K562 (cell line): ENCODE measurements around the gene AGPAT2. TPM values are rescaled to one million over a fixed set of nuclear protein-coding genes. Genes with fewer than 3 reads are reported as not detected.

Experiments
- ATF4 ChIP-seq: fragments of 450-650 bp; formaldehyde crosslinking; IDR thresholded peaks from 2 replicates; pipeline ENCODE4 v1.4.0; 2022; ENCODE audit warnings: mild to moderate bottlenecking, moderate library complexity
- CBFA2T3 ChIP-seq: fragments of 450-650 bp; IDR thresholded peaks from 2 replicates; pipeline ENCODE4 v1.6.1; 2017
- CEBPB ChIP-seq: fragments of 450-650 bp; IDR thresholded peaks from 2 replicates; pipeline ENCODE4 v1.6.1; 2016; ENCODE audit warnings: missing genetic modification characterization, missing compliant biosample characterization
- CREBBP ChIP-seq: IDR thresholded peaks from one replicate; pipeline ENCODE4 v1.6.1; 2012; ENCODE audit warnings: low read depth, mild to moderate bottlenecking, control low read depth, inconsistent platforms, low read length
- DMBX1 ChIP-seq: fragments of 250-450 bp; sonication (Bioruptor Pico); IDR thresholded peaks from 2 replicates; pipeline ENCODE4 v1.8.0; 2022; ENCODE audit warnings: inconsistent platforms, mild to moderate bottlenecking, moderate library complexity, borderline replicate concordance
- EHMT2 ChIP-seq: fragments of 450-650 bp; IDR thresholded peaks from 2 replicates; pipeline ENCODE4 v1.6.1; 2018; ENCODE audit warnings: antibody characterized with exemption
- EWSR1 ChIP-seq: fragments of 450-650 bp; IDR thresholded peaks from 2 replicates; pipeline ENCODE4 v1.6.1; 2018; ENCODE audit warnings: borderline replicate concordance, mild to moderate bottlenecking, low read depth, moderate library complexity; ENCODE audit not compliant: partially characterized antibody
- GATA2 ChIP-seq: sonication (generic); formaldehyde crosslinking; IDR thresholded peaks from 2 replicates; pipeline ENCODE4 v1.4.0; 2020; ENCODE audit warnings: mild to moderate bottlenecking, missing genetic modification reagents
- GTF2A2 ChIP-seq: IDR thresholded peaks from 2 replicates; pipeline ENCODE4 v1.6.1; 2016; ENCODE audit warnings: mild to moderate bottlenecking, missing genetic modification characterization, missing compliant biosample characterization
- HDGF ChIP-seq: fragments of 450-650 bp; IDR thresholded peaks from 2 replicates; pipeline ENCODE4 v1.6.1; 2016
- HINFP ChIP-seq: fragments of 450-650 bp; conservative IDR thresholded peaks from 2 replicates; pipeline ENCODE4 v1.6.1; 2016; ENCODE audit warnings: missing genetic modification characterization, low read depth, mild to moderate bottlenecking, control low read depth, missing compliant biosample characterization
- MTA1 ChIP-seq: fragments of 450-650 bp; IDR thresholded peaks from 2 replicates; pipeline ENCODE4 v1.6.1; 2017; ENCODE audit warnings: borderline replicate concordance
- MYNN ChIP-seq, 2 experiments: sonication (generic); formaldehyde crosslinking in 1 of 2; IDR thresholded peaks; 2 replicates each; pipeline versions ENCODE4 v1.5.0 to v1.6.1; 2016 to 2020; ENCODE audit warnings: antibody characterized with exemption in 1 of 2, missing genetic modification reagents in 1 of 2
- NFIC ChIP-seq: fragments of 450-650 bp; IDR thresholded peaks from 2 replicates; pipeline ENCODE4 v1.6.1; 2017; ENCODE audit warnings: mild to moderate bottlenecking, inconsistent platforms
- NFXL1 ChIP-seq: fragments of 450-650 bp; formaldehyde crosslinking; IDR thresholded peaks from 2 replicates; pipeline ENCODE4 v1.4.0; 2021; ENCODE audit warnings: mild to moderate bottlenecking
- NR4A1 ChIP-seq, 2 experiments: fragments of 250-450 bp in 1 of 2; fragments of 450-650 bp in 1 of 2; sonication (Bioruptor Pico) in 1 of 2; IDR thresholded peaks; 2 replicates each; pipeline versions ENCODE4 v1.4.0 to v1.6.1; 2016 to 2020; ENCODE audit warnings: mild to moderate bottlenecking in 2 of 2, missing compliant biosample characterization in 1 of 2, missing genetic modification characterization in 1 of 2, moderate library complexity in 1 of 2
- NUFIP1 ChIP-seq: fragments of 450-650 bp; IDR thresholded peaks from 2 replicates; pipeline ENCODE4 v1.6.1; 2018; ENCODE audit not compliant: partially characterized antibody
- POLR2AphosphoS2 ChIP-seq: IDR thresholded peaks from 2 replicates; pipeline ENCODE4 v1.6.1; 2012; ENCODE audit warnings: low read length, improper control_type of control experiment
- RBM34 ChIP-seq: fragments of 200-400 bp; formaldehyde crosslinking; IDR thresholded peaks from 2 replicates; pipeline ENCODE4 v1.6.1; 2018; ENCODE audit warnings: low read length, borderline replicate concordance; ENCODE audit not compliant: insufficient read depth
- SNRNP70 ChIP-seq: fragments of 200-400 bp; formaldehyde crosslinking; optimal IDR thresholded peaks from 2 replicates; pipeline ENCODE3; 2017; ENCODE audit warnings: low read depth, low read length
- TAF1 ChIP-seq: IDR thresholded peaks from 2 replicates; pipeline ENCODE4 v1.6.1; 2011; ENCODE audit warnings: mild to moderate bottlenecking, low read length, moderate library complexity; ENCODE audit not compliant: insufficient read depth, control insufficient read depth, severe bottlenecking; ENCODE audit errors: extremely low read depth
- TAF7 ChIP-seq: fragments of 450-650 bp; IDR thresholded peaks from 2 replicates; pipeline ENCODE4 v1.6.1; 2016; ENCODE audit warnings: missing genetic modification characterization, missing compliant biosample characterization
- ZC3H8 ChIP-seq: fragments of 450-650 bp; IDR thresholded peaks from 2 replicates; pipeline ENCODE4 v1.6.1; 2017
- ZFP1 ChIP-seq: fragments of 450-650 bp; formaldehyde crosslinking; IDR thresholded peaks from 2 replicates; pipeline ENCODE4 v1.4.0; 2020; ENCODE audit warnings: mild to moderate bottlenecking, mixed read lengths
- ZKSCAN8 ChIP-seq: fragments of 200-800 bp; sonication (Bioruptor generic); IDR thresholded peaks from 2 replicates; pipeline ENCODE4 v1.6.1; 2016; ENCODE audit warnings: missing genetic modification characterization, missing compliant biosample characterization
- ZNF311 ChIP-seq: fragments of 250-450 bp; sonication (Bioruptor Pico); IDR thresholded peaks from 2 replicates; pipeline ENCODE4 v1.4.0; 2020; ENCODE audit warnings: mild to moderate bottlenecking, moderate library complexity
- polyA plus RNA-seq, 8 experiments: library from polyadenylated mRNA; depleted of rRNA in 4 of 8; stranded (reverse) in 5 of 8; unstranded in 3 of 8; fragments of >200 nt; fragmentation: Nextera tagmentation in 2 of 8; fragmentation: Illumina TruSeq in 1 of 8; extraction: Ambion mirVana in 2 of 8; extraction: Trizol in 1 of 8; gene quantifications; 2 replicates each; pipeline versions ENCODE4 v1.2.1 to v1.2.3, GENCODE V29; 2011 to 2014; ENCODE audit warnings: inconsistent platforms in 1 of 8, missing spikeins in 1 of 8
- total RNA-seq, 7 experiments: library from RNA; depleted of rRNA in 6 of 7; stranded (reverse); fragments of >200 nt in 6 of 7; fragmentation: Illumina TruSeq in 2 of 7; extraction: Trizol in 2 of 7; gene quantifications; 2 replicates each; pipeline versions ENCODE4 v1.2.1 to v1.2.3, GENCODE V29; 2011 to 2021; ENCODE audit warnings: low replicate concordance in 1 of 7
- TF ChIP-seq, protein P1 (sequence below): sonication (generic); formaldehyde crosslinking; IDR thresholded peaks from 2 replicates; pipeline ENCODE4 v1.8.1; 2023; ENCODE audit warnings: mild to moderate bottlenecking, missing genetic modification reagents

AGPAT2 gene
- total and polyA plus RNA-seq, 9 of the 15 experiments (the other 6 are each of a cell fraction or from before 2014, with no cell fraction given), result 0.13 to 54.5 (median 23.9) TPM

DNA sequence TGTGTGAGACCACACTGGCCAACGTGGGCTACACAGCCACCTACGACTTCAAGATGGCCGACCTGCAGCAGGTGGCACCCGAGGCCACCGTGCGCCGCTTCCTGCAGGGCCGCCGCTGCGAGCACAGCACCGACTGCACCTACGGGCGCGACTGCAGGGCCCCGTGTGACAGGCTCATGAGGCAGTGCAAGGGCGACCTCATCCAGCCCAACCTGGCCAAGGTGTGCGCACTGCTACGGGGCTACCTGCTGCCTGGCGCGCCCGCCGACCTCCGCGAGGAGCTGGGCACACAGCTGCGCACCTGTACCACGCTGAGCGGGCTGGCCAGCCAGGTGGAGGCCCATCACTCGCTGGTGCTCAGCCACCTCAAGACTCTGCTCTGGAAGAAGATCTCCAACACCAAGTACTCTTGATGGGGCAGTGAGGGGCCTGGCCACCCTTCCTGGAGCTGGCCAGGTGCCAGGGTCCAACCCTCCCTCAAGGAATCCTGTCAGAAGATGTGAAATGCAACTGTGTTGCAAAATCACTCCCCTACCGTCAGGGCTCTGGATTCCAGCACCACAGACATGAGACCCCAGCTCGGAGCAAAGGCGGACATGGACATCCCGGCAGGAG is 36.2 kb upstream of the AGPAT2 start (continued):
- TF ChIP-seq ZC3H8, result no peak
- TF ChIP-seq HINFP (tag), result no peak
- peak; percentile 9; the same call in 1 of the 2 replicates for TF ChIP-seq MYNN (IDR thresholded peaks at IDR 0.05)
- no peak for TF ChIP-seq MYNN (CRISPR knock-in tag; IDR thresholded peaks at IDR 0.05)
- TF ChIP-seq GTF2A2 (tag), result no peak
- no peak for TF ChIP-seq TAF1
- no peak for TF ChIP-seq ZNF311 (CRISPR knock-in tag)
- peak; percentile 5 for TF ChIP-seq EWSR1
- no peak for TF ChIP-seq ZFP1
- peak; percentile 94 for TF ChIP-seq NFIC
- TF ChIP-seq CBFA2T3, result no peak
- no peak for TF ChIP-seq EHMT2
- no peak for TF ChIP-seq TAF7 (tag)
- no peak for TF ChIP-seq HDGF
- no peak for TF ChIP-seq GATA2 (CRISPR knock-in tag)
- no peak for TF ChIP-seq RBM34
- TF ChIP-seq SNRNP70, result no peak
- TF ChIP-seq, protein P1, sequence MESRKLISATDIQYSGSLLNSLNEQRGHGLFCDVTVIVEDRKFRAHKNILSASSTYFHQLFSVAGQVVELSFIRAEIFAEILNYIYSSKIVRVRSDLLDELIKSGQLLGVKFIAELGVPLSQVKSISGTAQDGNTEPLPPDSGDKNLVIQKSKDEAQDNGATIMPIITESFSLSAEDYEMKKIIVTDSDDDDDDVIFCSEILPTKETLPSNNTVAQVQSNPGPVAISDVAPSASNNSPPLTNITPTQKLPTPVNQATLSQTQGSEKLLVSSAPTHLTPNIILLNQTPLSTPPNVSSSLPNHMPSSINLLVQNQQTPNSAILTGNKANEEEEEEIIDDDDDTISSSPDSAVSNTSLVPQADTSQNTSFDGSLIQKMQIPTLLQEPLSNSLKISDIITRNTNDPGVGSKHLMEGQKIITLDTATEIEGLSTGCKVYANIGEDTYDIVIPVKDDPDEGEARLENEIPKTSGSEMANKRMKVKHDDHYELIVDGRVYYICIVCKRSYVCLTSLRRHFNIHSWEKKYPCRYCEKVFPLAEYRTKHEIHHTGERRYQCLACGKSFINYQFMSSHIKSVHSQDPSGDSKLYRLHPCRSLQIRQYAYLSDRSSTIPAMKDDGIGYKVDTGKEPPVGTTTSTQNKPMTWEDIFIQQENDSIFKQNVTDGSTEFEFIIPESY, result peak; percentile 69; the same call in 1 of the 2 replicates
- TF ChIP-seq MTA1, result no peak
- TF ChIP-seq NFXL1 (CRISPR knock-in tag), result no peak
- no peak for TF ChIP-seq ATF4
- no peak for TF ChIP-seq NUFIP1
- TF ChIP-seq NR4A1 (CRISPR knock-in tag; IDR thresholded peaks at IDR 0.05), result no peak
- no peak for TF ChIP-seq NR4A1 (tag; IDR thresholded peaks at IDR 0.05)
- TF ChIP-seq CEBPB, result peak; percentile 37; the same call in 1 of the 2 replicates
- TF ChIP-seq DMBX1 (CRISPR knock-in tag), result no peak
- peak; percentile 59; the same call in 1 of the 2 replicates for TF ChIP-seq POLR2AphosphoS2
- TF ChIP-seq CREBBP, result no peak
- TF ChIP-seq ZKSCAN8 (CRISPR knock-in tag), result no peak
